Non-pigmented ciliary epithelial cell (primary cell): ENCODE results near the gene KCNH1.

Source experiments
- DNase-seq: peaks from one replicate; pipeline ENCODE4 v3.0.0-alpha.2; 2010; ENCODE audit warnings: low read depth

KCNH1 gene

DNA sequence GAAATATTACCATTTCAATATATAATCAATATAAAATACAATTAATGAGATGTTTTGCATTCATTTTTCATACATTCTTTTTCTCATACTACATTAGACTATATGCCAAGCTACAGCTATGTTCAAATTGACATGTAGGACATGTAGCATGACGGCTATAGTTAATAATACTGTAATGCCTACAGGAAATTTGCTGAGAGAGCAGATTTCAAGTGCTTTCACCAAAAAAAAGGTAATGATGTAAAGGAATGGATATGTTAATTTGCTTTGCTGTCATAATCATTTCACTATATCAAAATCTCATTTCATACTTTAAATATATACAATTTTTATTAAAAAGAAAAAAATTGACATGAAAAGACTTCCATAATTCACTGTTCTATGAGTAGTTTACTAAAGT lies 215.1 kb downstream of the KCNH1 start:
- no peak for DNase-seq

DNA sequence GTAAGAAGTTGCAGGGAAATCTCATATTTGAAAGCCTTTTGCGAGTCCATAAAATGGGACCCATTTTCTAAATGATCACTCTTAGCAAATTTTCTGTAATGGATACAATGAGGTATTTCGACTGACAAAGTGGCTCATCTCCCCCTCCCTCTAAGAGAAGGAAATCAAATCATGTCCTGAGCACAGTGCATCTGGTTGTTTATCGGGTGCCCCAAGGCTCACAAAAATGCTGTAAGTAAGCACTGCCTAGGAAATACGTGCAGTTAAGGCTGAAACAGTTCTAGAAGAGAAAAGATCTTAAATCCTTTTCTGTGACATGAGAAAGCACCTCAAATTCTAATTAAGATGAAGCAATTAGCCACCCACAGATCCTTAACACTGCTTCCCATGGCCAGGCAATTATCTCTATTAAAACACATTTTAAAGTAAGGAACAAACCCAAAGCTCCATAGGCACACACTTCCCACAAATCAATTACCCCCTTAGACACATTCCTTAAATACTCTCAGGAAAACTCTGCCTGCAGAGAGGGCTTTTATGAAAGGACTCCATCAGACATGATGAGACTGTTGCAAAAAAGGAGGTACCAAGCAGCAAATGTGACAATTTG lies 216.3 kb downstream of the KCNH1 start:
- no peak for DNase-seq

DNA sequence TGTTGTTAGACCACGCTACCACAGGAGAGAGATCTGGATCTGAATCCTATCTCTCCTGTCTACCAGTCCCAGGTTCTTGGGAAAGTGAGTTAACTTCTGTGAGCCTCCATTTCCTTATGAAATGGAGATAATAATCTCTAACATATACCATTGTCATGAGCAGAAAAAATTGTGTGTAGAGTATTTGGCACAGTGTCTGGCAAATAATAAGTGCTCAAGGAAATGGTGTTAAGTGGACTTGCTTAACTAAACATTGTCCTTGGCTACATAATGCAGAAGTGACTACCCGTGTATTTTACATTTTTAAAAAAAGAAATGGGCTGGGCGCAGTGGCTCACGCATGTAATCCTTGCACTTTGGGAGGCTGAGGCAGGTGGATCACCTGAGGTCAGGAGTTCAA lies 217.4 kb downstream of the KCNH1 start:
- no peak for DNase-seq

DNA sequence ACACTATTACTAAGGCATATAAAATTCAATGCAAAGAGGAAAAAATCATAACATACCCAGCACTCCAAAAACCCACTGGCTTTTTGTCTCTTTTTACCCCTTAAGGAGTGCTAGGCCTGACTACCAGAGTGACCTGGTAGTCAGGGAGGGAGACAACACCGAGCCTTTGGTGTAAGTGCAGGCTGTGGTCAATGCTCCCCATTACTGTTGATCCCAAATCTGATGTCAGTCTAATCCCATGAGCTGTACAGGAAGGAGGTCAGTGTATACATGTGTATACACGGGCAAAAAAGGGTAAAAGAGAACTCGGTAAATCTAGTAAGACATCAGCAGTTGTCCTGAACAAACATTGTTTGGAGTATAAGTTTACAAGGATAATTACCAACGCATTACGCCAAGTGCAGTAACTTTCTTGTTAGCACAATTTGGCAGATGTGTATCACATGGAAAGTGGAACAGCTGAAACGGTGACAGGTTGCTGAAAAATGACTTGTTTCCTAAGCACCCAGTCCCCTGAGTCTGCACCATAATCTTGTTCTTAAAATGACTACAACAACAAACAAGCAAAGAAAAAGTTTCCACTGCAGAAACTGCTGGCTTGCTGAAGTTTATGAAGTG lies 217.9 kb downstream of the KCNH1 start:
- DNase-seq = no peak

GRCh38 chr1:210912752-210913151 lies 221.2 kb downstream of the KCNH1 start:
- no peak for DNase-seq

DNA sequence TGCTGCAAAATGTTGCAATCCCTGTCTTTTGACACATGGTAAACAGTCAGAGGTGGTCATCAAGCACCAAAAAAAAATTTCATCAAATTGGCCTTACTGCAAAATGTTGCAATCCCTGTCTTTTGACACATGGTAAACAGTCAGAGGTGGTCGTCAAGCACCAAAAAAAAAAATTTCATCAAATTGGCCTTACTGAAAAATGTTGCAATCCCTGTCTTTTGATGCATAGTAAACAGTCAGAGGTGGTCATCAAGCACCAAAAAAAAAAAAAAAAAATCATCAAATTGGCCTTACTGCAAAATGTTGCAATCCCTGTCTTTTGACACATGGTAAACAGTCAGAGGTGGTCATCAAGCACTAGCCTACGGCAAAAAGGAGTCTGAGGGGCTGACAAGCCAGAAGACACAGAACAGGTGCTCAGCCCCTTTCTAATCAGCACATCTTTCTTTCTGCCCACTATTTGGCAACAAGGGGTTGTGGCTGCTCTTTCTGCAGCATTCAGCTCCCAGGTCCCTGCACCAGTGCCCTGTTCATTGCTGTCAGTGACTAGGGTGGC lies 223.8 kb downstream of the KCNH1 start:
- DNase-seq = no peak

GRCh38 chr1:210908791-210909190 lies 225.2 kb downstream of the KCNH1 start:
- no peak for DNase-seq

DNA sequence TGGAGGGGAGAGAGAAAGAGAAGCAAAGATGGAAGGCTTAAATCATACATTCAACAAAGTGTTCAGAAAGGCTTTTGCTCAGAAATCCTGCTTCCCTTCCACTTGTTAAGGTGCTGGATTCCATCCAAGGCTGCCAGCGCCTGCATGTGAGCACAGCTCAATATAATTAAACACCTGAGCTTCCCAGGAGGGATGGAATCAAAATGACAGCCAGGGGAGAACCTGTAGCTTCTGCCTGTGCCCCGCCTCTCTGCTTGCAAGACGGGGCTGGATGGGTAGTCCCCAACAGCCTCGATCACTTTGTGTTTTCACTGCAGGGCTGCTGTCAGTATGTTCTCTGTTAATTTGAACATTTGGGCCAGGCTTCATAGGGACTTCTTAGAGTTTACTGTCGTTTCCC lies 225.7 kb downstream of the KCNH1 start:
- DNase-seq = no peak

DNA sequence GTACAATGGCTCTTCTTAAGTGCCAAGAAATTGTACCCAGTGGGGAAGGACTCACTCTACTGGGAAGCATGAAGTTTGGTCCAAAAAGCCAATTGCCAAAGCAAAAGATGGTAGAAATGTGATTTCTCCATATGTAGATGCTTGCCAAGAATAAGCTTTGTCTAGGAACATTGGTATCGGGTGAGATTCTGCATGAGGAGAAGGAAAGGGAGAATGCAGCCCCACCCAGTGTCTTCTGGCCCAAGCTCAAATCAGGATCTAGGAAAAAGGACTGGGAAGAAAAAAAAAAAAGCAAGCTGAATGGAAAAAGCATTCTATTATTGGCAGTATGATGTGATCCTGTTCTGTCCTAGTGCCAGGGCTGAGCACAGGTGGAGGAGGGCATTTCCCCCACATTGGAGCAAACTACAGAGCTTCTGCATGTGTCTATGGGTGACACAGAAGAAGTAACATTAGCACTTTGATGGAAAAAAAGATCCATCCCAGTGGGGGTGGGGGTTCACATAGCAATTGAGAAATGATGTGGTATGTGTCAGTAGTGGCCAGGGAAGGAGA lies 226.6 kb downstream of the KCNH1 start:
- DNase-seq = no peak

DNA sequence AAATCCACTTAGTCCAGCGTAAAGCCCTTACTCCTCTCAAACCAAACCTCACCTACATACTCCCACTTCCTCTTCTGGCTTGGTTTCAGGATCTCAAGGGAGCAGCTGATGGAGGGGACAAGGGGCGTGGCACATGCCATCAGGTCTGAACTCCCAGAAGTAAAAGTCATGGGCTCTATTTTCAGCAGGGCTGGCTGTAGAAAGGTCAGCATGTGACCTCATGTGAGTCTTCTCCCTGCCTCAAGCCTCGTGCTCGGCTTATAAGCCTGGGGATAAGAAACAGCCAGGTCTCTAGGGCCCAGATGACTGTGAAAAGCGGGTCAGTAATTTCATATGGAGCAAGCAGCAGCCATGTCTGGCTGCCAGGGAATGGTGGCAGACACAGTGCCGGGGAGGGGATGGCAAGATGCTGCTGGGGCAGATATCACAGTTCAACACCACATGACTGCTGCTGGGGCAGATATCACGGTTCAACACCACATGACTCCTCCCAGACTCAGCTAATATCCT lies 227.9 kb downstream of the KCNH1 start:
- DNase-seq = no peak

DNA sequence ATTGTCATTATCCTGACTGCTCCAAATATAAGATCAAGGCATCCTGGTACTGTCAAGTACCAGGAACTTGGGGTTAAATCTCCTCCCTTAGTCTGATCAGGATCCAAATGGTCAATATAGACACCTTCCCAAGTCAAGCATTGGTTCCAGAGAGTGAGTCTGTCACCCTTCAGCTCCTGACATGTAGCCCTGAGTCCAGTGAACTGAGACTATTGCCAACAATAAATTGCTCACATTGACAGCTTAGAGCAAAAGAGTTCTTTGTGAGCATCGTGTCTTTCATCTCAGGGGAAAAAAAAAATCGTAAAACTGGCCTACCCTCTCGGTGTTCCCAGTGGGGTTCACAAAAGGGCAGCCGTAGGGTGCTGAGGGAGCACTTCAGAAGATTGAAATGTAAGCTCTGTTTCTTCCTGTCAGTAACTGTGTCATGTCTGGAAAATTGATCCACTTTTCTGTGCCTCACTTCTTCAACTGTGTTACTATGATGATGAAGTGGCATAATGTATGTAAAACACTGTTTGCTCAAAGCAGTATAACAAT lies 228.5 kb downstream of the KCNH1 start:
- no peak for DNase-seq

DNA sequence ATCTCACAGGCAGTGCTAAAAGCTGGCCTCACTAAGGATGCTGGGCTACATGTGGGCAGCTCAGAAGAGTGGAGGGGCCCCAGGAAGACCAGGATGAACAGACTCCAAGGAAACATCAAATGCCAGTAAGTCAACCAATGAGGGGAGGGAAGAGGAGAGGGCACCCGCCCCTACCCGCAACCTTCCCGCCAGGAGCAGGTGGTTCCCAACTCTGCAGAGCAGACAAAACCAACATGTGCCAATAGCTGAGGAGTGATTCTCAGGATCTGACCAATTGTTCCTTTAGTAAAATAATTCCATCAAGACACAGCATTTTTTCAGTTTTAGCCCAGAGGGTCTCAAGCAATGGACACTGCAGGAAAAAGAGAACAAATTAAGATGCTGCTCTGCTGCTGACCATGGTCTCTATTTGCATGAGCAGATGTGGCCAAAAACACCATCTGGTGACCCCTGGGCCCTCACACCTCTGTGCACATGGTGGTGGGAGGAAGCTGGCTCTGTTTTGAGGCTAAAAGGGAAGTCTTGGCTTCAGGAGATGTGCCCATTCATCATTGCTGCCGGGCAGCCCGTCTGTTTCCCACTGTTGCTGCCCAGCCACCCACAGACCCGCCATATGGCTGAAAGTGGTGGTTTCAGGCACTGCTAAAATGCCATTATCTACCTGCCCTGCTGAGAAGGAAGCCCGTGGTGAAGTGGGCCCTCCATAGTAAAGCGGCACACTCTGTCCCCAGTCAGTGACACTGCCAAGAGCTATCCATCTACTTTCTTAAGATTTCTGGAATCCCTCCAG lies 231.8 kb downstream of the KCNH1 start:
- DNase-seq = no peak

DNA sequence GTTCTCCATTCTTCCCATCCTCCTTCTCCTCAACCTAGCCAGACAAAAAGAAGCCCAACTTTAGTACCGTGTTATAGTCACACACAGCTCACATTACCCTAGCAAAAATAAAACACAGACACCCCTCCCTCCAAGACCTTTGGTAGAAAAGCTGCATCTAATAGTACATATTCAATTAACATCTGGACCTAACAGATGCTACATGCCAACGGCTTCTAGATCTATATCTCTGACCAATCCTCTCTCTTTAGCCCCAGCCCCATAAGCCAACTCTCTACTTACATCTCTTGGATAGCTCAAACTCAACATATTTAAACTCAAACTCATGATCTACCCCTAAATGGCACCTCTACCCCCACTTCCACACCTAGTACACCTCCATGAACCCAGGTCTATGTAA lies 233.1 kb downstream of the KCNH1 start:
- no peak for DNase-seq

- no peak for DNase-seq
These were observed 233.9 kb downstream of the KCNH1 start for GRCh38 chr1:210900079-210900478.

- no peak for DNase-seq
These were observed 234.3 kb downstream of the KCNH1 start for GRCh38 chr1:210899676-210900075.

DNA sequence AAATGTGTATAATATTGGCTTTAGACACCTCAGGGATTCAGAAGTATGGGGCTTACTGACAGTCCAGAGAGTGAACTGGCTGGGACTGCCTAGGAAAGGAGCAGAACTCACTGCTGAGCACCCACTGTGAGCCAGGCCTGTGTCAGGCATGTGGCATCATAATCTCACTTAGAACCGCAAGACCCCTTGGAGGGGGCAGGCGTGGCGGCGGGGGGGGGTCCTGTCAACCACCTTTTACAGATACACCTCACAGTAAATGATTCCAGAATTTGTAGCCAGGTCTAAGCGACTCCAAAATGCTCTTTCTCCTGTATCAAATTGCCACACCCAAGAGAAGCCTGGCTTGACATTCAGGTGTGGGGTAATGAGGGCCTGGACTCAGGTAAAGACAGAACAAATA lies 235.5 kb downstream of the KCNH1 start:
- DNase-seq = no peak

- peak; percentile 47 for DNase-seq
These were observed 250.1 kb downstream of the KCNH1 start for GRCh38 chr1:210883821-210884220.

GRCh38 chr1:210882414-210883221 lies 251.3 kb downstream of the KCNH1 start:
- peak; percentile 63 for DNase-seq

GRCh38 chr1:210878564-210878963 lies 255.4 kb downstream of the KCNH1 start:
- DNase-seq = no peak

- DNase-seq = no peak
These were observed 257.7 kb downstream of the KCNH1 start for GRCh38 chr1:210876275-210876674.

DNA sequence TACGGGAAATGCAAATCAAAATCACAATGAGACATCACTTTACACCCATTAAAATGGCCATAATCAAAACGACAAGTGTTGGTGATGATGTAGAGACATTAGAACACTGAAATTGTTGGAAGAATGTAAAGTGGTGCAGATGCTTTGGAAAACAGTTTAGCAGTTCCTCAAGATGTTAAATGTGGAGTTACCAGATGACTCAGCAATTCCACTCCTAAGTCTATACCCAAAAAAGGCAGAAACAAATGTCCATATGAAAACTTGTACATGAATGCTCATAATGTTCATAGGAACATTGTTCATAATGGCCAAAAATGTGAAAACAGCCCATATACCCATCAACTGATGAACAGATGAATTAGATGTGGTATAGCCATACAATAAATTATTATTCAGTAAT lies 267.4 kb downstream of the KCNH1 start:
- no peak for DNase-seq
